ENCODE data around the gene MPO.

Gene MPO

DNA sequence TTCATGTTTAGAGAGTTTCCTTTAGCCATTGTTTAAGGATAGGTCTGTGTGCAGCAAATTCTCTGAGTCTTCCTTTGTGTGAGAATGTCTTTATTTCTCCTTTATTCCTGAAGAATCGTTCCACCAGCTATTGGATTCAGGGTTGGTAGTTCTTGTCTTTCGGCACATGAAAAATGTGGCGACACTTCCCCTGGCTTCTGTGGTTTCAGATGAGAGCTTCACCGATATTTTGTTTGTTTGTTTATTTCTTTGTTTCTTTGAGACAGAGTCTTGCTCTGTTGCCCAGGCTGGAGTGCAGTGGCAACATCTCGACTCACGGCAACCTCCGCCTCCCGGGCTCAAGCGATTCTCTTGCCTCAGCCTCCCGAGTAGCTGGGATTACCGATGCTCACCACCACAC lies 18.6 kb downstream of the MPO start:
- DNase-seq, result no peak

DNA sequence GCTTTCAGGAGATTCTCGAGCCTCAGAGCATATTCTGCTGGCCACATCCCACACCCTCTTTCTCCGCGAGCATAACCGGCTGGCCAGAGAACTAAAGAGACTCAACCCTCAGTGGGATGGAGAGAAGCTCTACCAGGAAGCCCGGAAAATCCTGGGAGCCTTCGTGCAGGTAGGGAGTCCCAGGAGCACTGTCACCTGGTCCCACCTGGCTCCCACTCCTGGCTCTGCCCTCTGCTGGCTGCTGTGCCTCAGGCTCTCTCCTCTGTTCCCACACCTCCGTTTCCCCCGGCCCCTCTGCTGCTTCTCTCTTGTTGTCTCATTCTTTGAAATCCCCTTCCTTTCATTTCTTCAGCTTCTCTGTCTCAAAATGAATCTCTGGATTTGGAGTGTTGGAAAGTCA lies 25.9 kb downstream of the MPO start:
- DNase-seq, result no peak

DNA sequence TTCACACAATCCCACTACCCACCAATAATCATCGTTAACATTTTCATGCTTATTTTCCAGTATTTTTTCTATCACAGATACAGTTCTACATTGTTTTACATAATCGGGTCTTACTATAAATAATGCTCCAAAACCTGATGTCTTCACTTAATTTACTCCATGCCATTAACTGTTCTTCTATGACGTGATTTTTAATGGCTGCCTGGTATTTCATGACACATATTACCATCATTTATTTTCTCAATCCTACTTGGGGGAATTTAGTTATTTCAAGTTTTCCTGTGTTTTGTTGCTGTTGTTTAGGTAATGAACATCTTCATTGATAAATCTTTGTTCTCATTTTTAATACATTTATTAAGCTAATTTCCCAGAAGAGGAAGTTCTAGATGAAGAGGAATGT lies 27.7 kb downstream of the MPO start:
- DNase-seq, result no peak

DNA sequence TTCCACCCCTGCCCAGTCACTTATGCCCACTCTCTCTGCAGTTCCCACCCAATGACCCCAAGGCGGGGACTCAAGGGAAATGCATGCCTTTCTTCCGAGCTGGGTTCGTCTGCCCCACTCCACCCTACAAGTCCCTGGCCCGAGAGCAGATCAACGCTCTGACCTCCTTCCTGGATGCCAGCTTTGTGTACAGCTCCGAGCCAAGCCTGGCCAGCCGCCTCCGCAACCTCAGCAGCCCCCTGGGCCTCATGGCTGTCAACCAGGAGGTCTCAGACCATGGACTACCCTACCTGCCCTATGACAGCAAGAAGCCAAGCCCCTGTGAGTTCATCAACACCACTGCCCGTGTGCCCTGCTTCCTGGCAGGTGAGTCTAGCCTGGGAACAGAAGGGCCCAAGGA lies 28.6 kb downstream of the MPO start:
- DNase-seq, result no peak

DNA sequence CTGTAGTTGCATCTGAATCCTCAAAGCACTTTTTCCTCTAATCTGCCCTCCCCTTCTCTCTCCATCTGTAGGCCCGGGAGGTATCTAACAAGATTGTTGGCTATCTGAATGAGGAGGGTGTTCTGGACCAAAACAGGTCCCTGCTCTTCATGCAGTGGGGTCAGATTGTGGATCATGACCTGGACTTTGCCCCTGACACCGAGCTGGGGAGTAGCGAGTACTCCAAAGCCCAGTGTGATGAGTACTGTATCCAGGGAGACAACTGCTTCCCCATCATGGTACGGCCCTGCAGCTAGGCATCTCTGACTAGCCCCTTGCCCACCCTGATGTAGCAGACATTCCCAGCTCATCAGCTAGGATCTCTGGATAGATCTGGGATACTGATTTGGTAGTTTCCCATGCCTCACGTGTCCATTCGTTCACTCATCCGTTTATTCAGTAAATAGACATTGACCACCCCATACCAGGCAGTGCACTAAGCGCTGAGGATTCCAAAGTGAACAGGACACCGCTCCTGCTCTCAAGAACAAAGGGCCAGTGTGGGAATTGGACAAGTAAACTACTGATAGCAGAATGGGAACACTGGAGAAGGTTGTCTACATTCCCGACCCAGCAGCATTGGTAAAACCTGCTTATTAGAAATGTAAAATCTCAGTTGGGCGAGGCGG lies 30.3 kb downstream of the MPO start:
- no peak for DNase-seq

DNA sequence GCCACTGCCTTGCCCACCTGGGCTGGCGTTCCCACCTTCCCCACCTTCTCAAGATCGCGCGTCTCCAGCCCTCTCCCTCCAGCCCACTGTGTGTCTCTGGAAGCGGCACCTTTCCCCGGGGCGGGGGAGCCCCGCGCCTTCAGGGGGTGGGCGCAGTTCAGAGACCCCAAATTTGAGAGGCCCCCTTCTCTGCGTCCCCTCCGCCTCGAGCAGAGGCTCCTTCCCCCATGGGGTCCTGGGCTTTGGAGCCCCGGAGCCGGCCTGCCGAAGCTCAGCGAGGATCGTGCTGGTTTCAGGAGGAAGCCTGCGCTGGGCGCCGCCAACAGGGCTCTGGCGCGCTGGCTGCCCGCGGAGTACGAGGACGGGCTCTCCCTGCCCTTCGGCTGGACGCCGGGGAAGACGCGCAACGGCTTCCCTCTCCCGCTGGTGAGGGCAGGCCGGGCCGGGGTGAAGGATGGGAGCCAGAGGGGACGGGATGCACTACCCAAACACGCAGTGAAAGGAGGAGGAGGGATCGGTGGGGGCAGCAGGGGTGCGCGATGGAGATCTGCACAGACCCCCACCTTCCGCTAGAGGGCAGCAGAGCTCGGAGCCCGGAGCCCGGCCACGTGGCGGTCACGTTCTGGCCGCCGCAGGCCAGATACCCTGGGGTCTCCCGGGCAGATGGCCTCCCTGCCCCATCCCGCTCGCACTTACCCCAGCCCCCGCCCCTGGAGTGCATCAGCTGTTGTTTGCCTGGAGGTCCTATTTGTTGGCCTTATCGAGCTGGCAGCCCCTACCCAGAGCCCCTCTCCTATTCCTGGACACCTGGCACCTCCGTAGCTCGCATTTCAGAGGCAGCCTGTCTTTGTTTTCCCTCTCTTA lies 31.2 kb downstream of the MPO start:
- peak; percentile 51 for DNase-seq

DNA sequence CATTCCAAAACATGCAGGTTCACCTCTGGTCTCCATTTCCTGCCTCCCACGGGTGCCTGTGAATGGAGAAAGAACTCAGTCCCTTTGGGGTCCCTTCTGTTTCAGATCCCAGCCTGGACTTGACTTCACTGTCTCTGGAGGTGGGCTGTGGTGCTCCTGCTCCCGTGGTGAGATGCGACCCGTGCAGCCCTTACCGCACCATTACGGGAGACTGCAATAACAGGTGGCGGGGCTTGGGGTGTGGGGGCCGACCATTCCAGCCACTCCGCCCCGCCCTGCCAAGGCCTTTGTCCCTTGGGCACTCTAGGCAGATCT lies 31.8 kb downstream of the MPO start:
- no peak for DNase-seq

DNA sequence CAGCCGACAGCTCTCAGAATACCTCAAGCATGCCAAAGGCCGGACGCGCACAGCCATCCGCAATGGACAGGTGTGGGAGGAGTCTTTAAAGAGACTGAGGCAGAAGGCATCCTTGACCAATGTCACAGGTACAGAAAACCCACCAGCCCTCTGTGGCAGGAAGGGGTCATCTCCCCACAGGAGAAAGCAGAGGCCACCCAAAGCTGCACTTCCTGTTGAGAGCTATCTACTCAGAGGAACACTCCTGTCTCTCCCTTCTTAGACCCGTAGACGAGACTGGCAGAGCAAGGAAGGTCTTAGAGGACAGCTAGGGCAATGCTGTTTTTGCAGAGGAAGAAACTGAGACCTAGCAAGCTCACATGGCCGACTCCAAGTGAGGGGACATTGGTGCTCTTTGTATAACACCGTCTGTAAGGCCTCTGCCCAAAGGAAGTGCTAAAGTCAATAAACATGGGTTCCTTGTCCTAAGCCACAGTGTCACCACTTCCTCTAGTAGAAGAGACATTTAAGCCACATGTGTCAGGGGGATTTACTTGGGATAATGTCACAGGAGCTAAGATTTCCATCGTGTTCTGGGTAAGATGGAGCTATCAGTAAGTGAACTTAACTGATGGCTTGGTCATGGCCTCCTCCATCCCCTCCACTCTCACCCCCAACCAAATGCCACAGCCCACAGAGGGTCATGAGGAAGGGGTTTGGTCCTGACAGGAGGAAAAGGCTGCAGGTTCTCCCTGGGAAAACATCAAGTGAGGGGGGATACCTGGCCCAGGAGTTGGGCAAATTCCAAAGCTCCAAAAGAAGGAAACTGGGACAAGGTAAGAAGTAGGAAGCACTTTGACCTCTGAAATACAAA lies 33.0 kb downstream of the MPO start:
- no peak for DNase-seq

DNA sequence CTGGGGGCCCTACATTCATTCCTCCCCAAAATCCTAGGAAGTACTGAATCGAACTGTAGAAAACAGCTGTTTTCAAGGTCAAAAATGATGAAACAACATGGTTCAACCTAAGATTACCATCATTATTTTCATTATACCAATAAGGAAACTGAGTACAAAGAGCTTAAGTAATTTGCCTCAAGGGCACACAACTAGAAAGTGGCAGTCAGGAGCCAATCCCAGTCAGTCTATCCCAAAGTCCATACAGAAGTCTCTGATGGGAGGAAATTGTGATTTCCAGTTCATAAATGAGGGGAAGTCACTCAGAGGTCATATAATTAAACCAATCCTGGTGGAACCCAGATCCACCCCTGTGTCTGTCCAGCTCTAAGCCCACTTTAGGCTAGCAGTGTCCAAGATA lies 34.0 kb downstream of the MPO start:
- no peak for DNase-seq

DNA sequence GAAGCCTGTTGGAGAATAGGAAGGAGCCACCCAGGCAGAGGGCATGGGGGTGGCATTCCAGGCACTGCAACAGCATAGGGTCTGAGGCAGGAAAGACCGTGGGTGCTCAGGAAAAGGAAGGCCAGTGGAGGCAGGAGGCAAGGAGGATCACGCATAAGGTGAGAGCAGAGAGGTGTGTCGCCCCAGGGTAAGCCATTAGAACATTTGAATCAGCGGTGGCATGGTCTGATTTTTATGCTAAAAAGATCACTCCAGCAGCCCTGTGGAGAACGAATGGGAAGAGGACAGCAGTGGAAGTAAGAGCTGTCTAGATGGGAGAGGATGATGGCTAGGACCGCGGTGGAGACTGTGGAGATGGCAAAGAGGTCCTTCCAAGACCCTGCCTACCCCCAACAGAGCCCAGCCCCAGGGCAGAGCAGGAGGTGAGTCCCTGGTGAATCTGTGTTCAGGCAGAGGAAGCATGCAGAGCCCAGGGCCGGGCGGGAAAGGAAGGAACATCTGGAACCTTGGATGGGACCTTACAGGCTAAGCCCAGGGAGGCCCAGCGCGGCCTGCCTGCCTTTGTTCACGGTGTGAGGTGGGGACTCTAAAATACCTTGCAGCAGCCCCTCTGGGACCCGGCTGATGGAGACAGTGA lies 34.5 kb downstream of the MPO start:
- no peak for DNase-seq

DNA sequence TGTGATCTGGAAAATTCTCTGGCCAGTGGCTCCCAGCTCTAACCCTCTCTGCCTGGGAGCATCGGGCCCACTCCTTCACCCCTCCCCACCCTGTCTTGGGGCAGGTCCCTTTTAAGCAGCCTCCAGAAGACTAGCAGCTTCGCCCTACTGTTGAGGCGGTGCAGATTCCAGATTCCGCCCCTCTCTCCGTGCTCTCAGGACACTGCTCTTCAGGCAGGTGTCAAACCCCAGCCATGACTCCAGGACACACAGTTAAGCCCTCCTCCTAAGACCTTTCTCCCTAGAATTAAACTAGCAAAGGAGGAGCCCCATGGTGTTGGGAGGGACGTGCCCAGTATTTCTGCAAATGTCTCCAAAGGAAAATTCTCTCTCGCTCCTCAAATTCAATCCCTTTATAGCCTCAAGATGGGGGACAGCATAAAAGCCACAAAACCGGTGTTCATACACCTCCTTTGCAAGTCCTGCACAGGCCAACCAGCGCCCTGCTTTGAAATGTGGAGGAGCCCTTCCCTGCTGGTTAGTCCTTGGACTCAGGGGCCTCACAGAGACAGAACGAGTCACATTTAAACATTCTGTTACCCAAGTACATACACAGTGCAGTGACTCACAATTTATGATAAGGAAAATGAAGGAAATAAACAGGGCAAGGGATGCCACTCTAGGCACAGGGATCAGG lies 35.2 kb downstream of the MPO start:
- DNase-seq, result no peak

DNA sequence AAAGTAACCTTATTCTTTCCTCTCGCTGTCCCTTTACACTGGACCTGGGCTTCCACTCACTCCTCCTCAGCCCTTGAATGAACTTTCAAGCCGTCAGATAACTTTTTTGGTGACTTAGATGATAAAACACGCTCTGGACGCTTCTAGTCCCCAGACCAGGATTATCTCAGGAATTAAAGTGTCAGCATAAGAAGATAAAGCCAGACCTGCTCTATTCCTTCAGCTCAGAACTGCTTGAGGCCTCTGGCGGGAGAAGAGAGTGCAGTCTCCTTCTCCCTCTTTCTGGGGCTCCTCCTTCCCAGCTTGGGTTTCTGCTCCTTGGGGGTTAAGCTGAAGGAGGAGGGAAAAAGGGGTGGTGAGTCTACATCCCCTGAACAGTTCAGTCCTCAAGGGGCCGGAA lies 35.8 kb downstream of the MPO start:
- no peak for DNase-seq

DNA sequence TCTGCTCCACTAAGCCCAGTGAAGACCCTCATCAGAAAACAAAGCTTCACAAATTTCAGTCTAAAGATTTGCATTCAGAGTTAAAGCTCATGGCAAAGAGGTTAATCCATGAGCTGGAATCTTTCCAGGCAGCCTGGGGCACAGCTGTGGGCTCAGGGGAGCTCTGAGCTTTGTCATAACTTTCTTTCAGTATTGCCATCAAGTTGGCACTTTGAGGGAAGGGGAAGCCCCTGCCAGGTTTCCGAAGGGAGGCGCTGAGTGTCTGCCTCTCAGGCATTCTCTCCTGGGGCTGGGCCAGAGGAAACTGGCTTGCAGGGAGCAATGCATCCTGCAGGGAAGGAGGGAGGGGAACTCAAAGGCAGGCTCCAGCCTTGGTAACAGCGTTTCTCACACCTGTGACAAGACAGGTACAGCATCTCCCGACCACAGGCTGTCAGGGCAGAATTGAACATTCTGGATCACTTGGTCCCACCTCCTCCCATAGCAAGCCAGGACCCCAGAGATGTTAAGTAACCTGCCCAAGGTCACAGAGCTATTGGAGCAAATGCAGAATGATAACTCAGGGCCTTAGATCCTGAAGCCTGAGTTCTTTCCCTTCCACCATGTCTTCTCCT lies 38.5 kb downstream of the MPO start:
- DNase-seq, result no peak

DNA sequence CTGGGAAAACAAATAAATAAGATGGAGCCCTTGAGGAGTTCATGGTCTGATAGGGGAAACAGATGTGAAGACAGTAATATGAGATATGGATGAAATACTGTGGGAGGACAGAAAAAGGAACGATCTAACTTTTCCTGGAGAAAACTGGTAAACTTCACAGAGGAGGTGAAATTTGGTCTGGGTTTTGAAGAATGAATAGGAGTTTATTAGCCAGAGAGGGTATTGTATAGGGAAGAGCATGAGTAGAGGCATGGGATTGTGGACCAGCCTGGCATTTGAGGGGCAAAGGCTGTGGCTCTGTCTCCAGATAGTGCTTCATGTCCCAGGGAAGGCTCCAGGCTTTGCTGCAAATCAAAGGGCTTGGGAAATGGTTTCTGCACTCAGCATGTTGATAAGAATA lies 40.7 kb downstream of the MPO start:
- DNase-seq, result no peak

DNA sequence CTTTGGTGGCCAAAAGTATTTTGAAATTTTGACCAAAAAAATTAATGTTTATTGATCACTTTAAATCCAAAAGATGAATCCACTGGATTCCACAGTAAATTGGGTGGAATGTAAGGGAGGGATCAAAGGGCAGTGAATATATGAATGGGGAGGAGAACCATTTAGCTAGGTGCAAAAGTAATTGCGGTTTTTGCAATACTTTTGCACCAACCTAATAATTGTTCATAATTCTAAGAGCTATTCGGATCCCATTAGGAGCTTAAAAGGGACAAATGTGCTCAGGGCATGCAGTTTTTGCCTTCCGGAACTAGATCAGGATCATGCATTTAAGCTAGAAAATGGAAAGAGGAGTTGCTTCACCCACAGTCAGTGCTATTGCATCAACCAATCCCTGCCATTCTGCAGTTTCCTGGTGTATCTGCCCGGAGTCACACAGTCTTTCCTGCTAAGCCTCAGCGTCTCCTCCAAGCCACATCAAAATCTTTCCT lies 42.5 kb downstream of the MPO start, which contains the start of gene LPO:
LPO (plus strand) TSS at position 438 of the 488 bp plus-strand sequence. CDS start 4,396 bp downstream, outside the sequence.
- no peak for DNase-seq

DNA sequence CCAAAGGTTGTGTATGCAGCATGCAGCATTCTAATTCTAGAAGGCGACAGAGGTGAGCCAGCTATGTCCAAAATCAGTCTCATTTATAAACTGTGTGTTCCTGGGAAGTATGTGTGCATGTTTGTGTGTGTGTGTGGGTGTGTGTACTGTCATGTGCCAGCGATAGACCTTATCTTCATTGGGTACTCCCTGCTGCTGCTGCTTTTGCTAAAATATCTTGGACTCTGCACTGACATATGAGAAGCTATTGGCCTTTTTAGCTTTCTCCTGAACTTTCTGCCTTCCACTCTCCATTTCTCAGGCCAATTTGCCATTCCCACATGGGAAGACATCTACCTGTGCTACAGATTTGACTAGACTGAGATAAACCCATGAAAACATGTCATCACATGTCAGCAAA lies 44.3 kb downstream of the MPO start:
- DNase-seq, result no peak

DNA sequence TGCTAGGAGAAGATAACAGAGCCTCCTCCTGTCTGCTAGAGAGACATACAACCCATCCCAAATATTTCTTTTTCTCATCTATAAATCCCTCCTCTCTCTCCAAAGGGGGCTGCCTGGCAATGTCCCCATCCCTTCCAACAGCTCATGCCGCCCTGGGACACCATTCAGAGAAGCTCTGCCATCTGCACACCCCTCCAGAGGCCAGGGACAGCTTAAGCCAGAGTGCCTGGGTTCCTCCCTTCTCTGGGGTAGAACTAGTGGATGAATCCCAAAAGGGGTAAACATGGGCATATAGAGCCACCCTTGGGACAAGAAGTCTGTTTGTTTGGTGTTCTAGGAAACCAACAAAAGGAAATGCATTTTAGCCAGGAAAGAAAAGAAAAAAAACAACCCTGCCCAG lies 44.9 kb downstream of the MPO start:
- DNase-seq, result no peak

DNA sequence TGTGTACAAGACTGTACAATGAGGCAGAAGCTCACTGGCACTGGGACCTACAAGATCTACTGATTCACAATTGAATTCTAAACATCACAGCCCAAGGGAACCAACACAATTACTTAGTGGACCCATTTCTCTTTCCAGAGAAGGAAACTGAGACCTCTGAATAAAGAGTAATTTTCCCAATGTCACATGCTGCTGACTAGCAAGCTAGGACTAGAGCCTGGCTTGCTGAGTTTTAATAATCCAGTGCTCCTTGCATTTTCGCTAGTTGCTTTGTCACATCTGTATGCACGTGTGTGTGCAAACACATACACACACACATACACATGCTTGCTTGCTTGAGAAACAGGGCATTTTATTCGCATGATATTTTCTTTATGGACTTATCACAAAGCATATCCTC lies 46.2 kb downstream of the MPO start:
- no peak for DNase-seq

DNA sequence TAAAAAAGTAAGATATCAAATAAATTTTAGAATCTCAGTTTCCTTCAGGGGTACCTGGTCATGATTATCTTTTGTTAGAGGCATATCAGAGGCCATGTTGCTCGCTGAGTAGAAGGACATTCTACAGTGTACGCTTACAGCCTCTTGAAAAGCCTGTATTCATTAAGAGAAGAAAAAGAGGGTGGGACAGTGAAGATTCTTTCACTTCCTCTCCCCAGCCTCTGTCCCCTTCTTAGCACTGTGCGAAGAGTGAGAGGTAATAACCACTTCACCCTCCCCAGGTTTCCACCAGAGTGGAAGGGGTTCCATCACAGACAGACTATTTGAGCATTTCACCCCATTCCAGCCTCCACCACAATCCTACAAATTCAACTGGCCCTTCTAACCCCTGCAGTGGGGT lies 47.2 kb downstream of the MPO start:
- no peak for DNase-seq

DNA sequence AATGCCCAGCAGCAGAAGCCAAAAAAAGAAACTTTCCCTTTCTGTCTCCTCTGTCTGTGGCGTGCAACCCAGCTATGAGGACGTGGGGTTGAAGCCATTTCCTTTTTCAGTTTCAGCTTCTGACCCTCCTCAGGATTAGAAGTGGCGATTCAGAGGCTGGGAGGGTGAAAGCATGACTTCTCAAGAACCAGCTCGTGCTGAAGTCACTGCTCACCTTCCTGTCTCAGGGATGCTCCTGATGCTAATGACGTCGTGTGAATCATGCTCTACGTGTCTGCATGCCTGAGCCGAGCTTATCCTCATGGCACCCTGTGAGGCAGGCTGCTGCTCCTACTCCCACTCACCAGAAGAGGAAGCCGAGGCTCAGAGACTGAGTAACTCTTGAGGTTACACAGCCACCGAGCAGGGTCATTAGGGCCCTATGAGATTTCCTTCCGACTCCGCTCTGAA lies 48.0 kb downstream of the MPO start:
- DNase-seq, result no peak

DNA sequence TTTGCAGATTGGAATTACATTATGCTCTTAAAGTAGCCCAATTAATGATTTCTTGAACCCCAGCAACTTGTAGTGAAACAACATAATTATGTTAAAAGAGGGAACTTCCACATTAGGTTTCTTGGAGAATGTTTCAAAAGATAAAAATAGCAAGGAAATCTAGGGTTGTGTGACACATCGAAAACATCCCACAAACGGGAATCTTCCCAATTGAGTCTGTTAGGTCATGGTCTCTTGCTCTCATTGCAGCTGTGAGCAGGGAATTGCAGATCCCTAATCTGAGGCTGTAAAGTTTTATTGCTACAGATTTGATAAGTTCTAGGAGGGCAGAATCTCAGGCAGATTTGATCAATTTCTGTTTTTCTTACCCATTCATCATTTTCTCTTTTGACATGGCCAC lies 49.1 kb downstream of the MPO start:
- DNase-seq, result no peak

DNA sequence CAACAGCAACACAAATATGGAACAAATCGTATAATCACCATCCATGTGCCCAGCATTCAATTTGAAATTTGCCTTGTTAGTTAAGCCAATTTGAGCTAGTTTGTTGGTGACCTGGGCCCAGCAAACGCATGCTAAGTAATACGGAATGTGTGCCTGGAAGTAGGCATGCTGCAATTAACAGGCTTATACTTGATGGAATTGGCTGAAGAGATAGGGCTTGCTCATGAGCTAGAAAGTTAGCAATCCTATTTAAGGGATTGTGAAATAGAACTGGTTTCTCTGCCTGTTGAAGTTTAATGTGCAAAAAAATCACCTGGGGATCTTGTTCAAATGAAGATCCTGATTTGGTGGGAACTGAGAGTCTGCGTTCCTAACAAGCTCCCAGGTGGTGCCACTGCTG lies 50.9 kb downstream of the MPO start:
- DNase-seq, result no peak
